Mucosa of rectum (tissue), 2 donors: ENCODE data around the gene DOC2B.
"Not testable (repeated sequence)": the region's sequence is repeated elsewhere in the genome, so short reads cannot be mapped to it uniquely, and the experiment has no call there.

Source experiments
- H3K27ac ChIP-seq, 2 donors: one replicate each; pipeline ENCODE4 v1.7.0; 2013; ENCODE audit warnings: inconsistent platforms in 2 of 2, low read depth in 2 of 2, low read length in 2 of 2
- H3K27me3 ChIP-seq, 2 donors: one replicate each; pipeline ENCODE4 v1.7.0; 2013; ENCODE audit warnings: low read length in 2 of 2; ENCODE audit not compliant: control insufficient read depth in 2 of 2, insufficient read depth in 2 of 2
- H3K36me3 ChIP-seq, 2 donors: one replicate each; pipeline ENCODE4 v1.7.0; 2013; ENCODE audit warnings: low read length in 2 of 2; ENCODE audit not compliant: control insufficient read depth in 2 of 2, insufficient read depth in 2 of 2
- H3K4me1 ChIP-seq, 2 donors: one replicate each; pipeline ENCODE4 v1.7.0; 2013; ENCODE audit warnings: low read length in 2 of 2, mild to moderate bottlenecking in 1 of 2; ENCODE audit not compliant: control insufficient read depth in 2 of 2, insufficient read depth in 2 of 2
- H3K4me3 ChIP-seq, 2 donors: one replicate each; pipeline ENCODE4 v1.7.0; 2013; ENCODE audit warnings: low read length in 2 of 2
- H3K9ac ChIP-seq, 2 donors: one replicate each; pipeline ENCODE4 v1.7.0; 2013; ENCODE audit warnings: low read length in 2 of 2, low read depth in 1 of 2, mild to moderate bottlenecking in 1 of 2
- H3K9me3 ChIP-seq, 2 donors: one replicate each; pipeline ENCODE4 v1.7.0; 2013; ENCODE audit warnings: low read length in 2 of 2; ENCODE audit not compliant: control insufficient read depth in 2 of 2
- donor health status: healthy.
- donor health status: Normal muscosa, but diverticular disease.

Gene DOC2B

GRCh38 chr17:224576-224975 lies 43.1 kb upstream of the DOC2B start:
- not testable (repeated sequence) for H3K9ac ChIP-seq, H3K27me3 ChIP-seq

GRCh38 chr17:223723-224471 lies 42.4 kb upstream of the DOC2B start:
- no peak overlapping the region for H3K9ac ChIP-seq
- no peaks in the 10 kb centered on the region for H3K9me3 ChIP-seq
- no peaks in the 10 kb centered on the region for H3K36me3 ChIP-seq
- no peak overlapping the region for H3K4me3 ChIP-seq
- no peak overlapping the region for H3K27ac ChIP-seq
- H3K27me3 ChIP-seq = no peaks in the 10 kb centered on the region
- H3K4me1 ChIP-seq = no peaks in the 10 kb centered on the region

More at GRCh38 chr17:224576-224975, 43.1 kb upstream of the DOC2B start:
- not testable (repeated sequence) for H3K36me3 ChIP-seq, H3K4me1 ChIP-seq, H3K9me3 ChIP-seq, H3K4me3 ChIP-seq, H3K27ac ChIP-seq

DNA sequence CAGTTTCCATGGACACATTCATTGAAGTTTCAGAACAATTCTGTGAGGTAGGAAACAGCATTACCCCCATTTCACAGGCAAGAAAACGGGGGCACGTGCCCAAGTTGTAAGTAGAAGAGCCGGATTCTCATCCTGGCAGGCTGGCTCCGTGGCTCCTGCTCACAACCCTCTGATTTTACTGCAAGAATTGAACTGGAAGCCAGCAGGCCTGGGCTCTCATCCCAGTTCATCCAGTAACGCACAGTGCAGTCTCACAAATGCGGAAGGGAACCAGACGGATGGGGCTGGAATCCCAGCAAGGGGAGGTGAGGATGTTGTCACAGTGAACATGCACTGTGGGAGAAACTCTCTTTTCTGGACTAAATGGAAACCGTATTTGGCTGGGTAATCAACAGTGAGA lies 40.7 kb upstream of the DOC2B start:
- Histone ChIP-seq H3K4me3 (no peak overlapping the region), H3K9ac (no peak overlapping the region), H3K27ac (no peak overlapping the region), H3K36me3 (no peaks in the 10 kb centered on the region), H3K4me1 (no peaks in the 10 kb centered on the region), H3K9me3 (no peaks in the 10 kb centered on the region), H3K27me3 (no peaks in the 10 kb centered on the region)

DNA sequence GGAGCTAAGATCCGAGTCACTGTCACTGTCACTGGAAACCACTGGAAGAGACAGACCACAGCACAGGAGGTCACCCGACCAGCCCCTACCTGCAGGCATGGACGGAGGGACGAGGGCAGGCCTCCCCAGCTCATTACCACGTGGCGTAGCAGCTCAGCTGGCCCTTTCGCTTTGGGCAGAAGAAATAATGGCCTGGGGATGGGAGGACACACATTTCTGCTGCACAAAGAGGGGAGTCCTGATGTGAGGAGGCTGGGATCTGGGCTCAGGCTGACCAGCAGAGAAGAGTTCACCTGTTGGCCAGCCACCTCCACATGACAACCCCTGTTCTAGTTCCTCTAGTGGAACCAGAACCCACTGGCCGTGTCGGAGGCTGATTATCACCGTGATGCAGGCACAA lies 38.2 kb upstream of the DOC2B start:
- no peak overlapping the region for H3K4me3 ChIP-seq
- no peaks in the 10 kb centered on the region for H3K27me3 ChIP-seq
- H3K9me3 ChIP-seq = no peaks in the 10 kb centered on the region
- H3K4me1 ChIP-seq = peaks cover 0 to 6% of the 10 kb centered on the region in 2 donors
- H3K36me3 ChIP-seq = no peaks in the 10 kb centered on the region
- no peak overlapping the region for H3K9ac ChIP-seq
- H3K27ac ChIP-seq = no peak overlapping the region

GRCh38 chr17:218432-219110 lies 37.1 kb upstream of the DOC2B start:
- no peak overlapping the region for H3K9ac ChIP-seq
- peaks cover 0 to 6% of the 10 kb centered on the region in 2 donors for H3K4me1 ChIP-seq
- no peaks in the 10 kb centered on the region for H3K27me3 ChIP-seq
- no peaks in the 10 kb centered on the region for H3K36me3 ChIP-seq
- no peaks in the 10 kb centered on the region for H3K9me3 ChIP-seq
- no peak overlapping the region for H3K4me3 ChIP-seq
- no peak overlapping the region for H3K27ac ChIP-seq

- peaks cover 0 to 7% of the 10 kb centered on the region in 2 donors for H3K36me3 ChIP-seq
- H3K9ac ChIP-seq = no peak overlapping the region
- peaks cover 0 to 6% of the 10 kb centered on the region in 2 donors for H3K4me1 ChIP-seq
- no peak overlapping the region for H3K27ac ChIP-seq
- H3K4me3 ChIP-seq = no peak overlapping the region
- no peaks in the 10 kb centered on the region for H3K27me3 ChIP-seq
- no peaks in the 10 kb centered on the region for H3K9me3 ChIP-seq
Observed at GRCh38 chr17:216625-217024, 35.2 kb upstream of the DOC2B start.

GRCh38 chr17:215563-216478 lies 34.4 kb upstream of the DOC2B start:
- H3K9ac ChIP-seq = peak overlapping the region in 1 of 2 donors; percentile 70
- peak overlapping the region in 1 of 2 donors; percentile 64 for H3K4me3 ChIP-seq
- peak overlapping the region in 1 of 2 donors; percentile 64 for H3K27ac ChIP-seq
- not testable (repeated sequence) for H3K27me3 ChIP-seq, H3K36me3 ChIP-seq, H3K9me3 ChIP-seq, H3K4me1 ChIP-seq

- peak overlapping the region in 1 of 2 donors; percentile 64 for H3K4me3 ChIP-seq
- H3K4me1 ChIP-seq = peaks cover 0 to 6% of the 10 kb centered on the region in 2 donors
- H3K27me3 ChIP-seq = no peaks in the 10 kb centered on the region
- H3K36me3 ChIP-seq = peaks cover 0 to 7% of the 10 kb centered on the region in 2 donors
- peak overlapping the region in 1 of 2 donors; percentile 70 for H3K9ac ChIP-seq
- no peaks in the 10 kb centered on the region for H3K9me3 ChIP-seq
- peak overlapping the region in 1 of 2 donors; percentile 64 for H3K27ac ChIP-seq
Observed at GRCh38 chr17:214881-215331, 33.5 kb upstream of the DOC2B start.

DNA sequence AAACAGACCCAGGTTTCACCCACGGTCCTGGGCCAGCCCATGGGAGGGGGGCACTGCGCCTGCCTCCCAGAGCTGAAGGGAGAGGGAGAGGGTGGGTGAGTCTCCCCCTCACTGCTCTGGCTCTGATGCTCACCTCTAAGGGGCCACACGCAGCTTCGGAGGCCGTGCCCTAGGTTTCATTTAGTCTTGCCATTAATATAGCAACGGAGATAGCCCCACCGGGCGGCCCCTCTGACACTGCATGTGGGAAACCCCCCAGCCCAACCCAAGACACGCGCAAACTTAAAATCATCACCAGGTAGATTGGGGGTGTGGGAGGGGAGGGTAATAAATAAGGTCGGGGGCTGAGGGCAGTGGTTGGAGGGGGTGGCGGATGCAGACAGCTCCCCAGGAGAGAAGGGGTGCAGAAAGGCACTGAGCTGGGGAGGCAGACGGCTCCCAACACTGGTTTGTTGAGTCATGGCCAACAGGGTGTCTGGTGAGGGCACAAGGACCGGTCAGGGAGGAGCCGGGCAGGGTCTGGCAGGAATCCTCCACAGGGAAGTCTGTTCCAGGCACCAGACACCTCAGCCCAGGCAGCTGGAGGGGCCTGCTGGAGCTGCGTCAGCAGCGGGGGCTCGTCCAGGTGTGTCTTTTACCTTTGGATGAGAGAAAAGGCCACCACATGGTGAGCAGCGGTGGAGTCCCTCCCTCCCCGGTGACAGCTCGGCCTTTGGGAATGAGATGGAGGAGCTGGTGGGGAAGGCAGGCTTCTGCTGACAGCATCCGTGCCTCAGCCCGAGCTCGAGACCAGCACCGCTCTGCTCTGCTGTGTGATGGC lies 32.0 kb upstream of the DOC2B start:
- Histone ChIP-seq H3K9me3 (no peaks in the 10 kb centered on the region), H3K27me3 (no peaks in the 10 kb centered on the region), H3K36me3 (peaks cover 0 to 7% of the 10 kb centered on the region in 2 donors)

More for the DNA sequence above, 32.0 kb upstream of the DOC2B start:
- Histone ChIP-seq H3K9ac (no peak overlapping the region), H3K4me3 (no peak overlapping the region), H3K27ac (no peak overlapping the region), H3K4me1 (peaks cover 0 to 6% of the 10 kb centered on the region in 2 donors)
